OCI-LY3 (cell line): Measurements from ENCODE around the gene CD4.

Experiments used
- EZH2phosphoT487 ChIP-seq: fragments of 200-600 bp; shearing (Covaris generic); IDR thresholded peaks from 2 replicates; pipeline ENCODE4 v1.6.1; 2018; ENCODE audit warnings: antibody characterized with exemption, mixed run types, low read depth
- TF ChIP-seq, protein P1 (sequence below): fragments of 200-600, 300-600 bp; sonication (generic); IDR thresholded peaks from 2 replicates; pipeline ENCODE4 v1.5.1; 2014; ENCODE audit warnings: antibody characterized with exemption, low read length, low read depth

- TF ChIP-seq, protein P1, sequence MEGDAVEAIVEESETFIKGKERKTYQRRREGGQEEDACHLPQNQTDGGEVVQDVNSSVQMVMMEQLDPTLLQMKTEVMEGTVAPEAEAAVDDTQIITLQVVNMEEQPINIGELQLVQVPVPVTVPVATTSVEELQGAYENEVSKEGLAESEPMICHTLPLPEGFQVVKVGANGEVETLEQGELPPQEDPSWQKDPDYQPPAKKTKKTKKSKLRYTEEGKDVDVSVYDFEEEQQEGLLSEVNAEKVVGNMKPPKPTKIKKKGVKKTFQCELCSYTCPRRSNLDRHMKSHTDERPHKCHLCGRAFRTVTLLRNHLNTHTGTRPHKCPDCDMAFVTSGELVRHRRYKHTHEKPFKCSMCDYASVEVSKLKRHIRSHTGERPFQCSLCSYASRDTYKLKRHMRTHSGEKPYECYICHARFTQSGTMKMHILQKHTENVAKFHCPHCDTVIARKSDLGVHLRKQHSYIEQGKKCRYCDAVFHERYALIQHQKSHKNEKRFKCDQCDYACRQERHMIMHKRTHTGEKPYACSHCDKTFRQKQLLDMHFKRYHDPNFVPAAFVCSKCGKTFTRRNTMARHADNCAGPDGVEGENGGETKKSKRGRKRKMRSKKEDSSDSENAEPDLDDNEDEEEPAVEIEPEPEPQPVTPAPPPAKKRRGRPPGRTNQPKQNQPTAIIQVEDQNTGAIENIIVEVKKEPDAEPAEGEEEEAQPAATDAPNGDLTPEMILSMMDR, result no peak
- no peak for TF ChIP-seq EZH2phosphoT487
Measured at GRCh38 chr12:6826734-6827436, 37.6 kb downstream of the CD4 start.
